IMR-90 (cell line): ENCODE data around the gene EHBP1L1. TPM values are rescaled to one million over a fixed set of nuclear protein-coding genes. Genes with fewer than 3 reads are reported as not detected.

ENCODE experiments used
- ATAC-seq: fragments of 200-7000 bp; cut with Tn5 transposase; 2 replicates; pipeline ENCODE4 v1.9.1; 2020; ENCODE audit warnings: low read depth, mild to moderate bottlenecking, moderate library complexity
- BruUV-seq: library from RNA; stranded (reverse); fragments of 400-500 nt; replicated peaks from 2 replicates; lab custom pipeline; 2021; lab: Mats Ljungman, UMichigan
- CTCF ChIA-PET: fragments of 300-600 bp; formaldehyde crosslinking; extraction: SDS; loops from one replicate; lab custom pipeline; 2021; ENCODE audit warnings: antibody characterized with exemption; lab: Yijun Ruan, JAX
- POLR2A ChIA-PET: fragments of 300-600 bp; sonication (Branson Sonifier 250); formaldehyde crosslinking; loops from one replicate; lab custom pipeline; 2022; ENCODE audit warnings: antibody characterized with exemption; ENCODE audit not compliant: unreplicated experiment; lab: Charles Lee
- DNase-seq: peaks from one replicate; pipeline ENCODE4 v3.0.0; 2013
- H2AFZ ChIP-seq: replicated peaks from 2 replicates; pipeline ENCODE3; 2013; ENCODE audit warnings: low read length, mild to moderate bottlenecking; ENCODE audit not compliant: poor library complexity
- H2AK5ac ChIP-seq: 2 replicates; pipeline ENCODE4 v1.6.1; 2013; ENCODE audit warnings: low read depth, low read length, inconsistent platforms
- H2AK9ac ChIP-seq: replicated peaks from 2 replicates; pipeline ENCODE3; 2013; ENCODE audit warnings: mild to moderate bottlenecking, low read depth, low read length, moderate library complexity; ENCODE audit not compliant: poor library complexity
- H2BK120ac ChIP-seq: 2 replicates; pipeline ENCODE4 v1.6.1; 2013; ENCODE audit warnings: low read depth, low read length, inconsistent platforms
- H2BK15ac ChIP-seq: 3 replicates; pipeline ENCODE4 v1.6.1; 2013; ENCODE audit warnings: low read depth, low read length, inconsistent platforms
- H2BK20ac ChIP-seq: 2 replicates; pipeline ENCODE4 v1.6.1; 2013; ENCODE audit warnings: low read depth, mild to moderate bottlenecking, inconsistent platforms, low read length, moderate library complexity
- H2BK5ac ChIP-seq: 2 replicates; pipeline ENCODE4 v1.6.1; 2013; ENCODE audit warnings: mild to moderate bottlenecking, low read depth, low read length, inconsistent platforms; ENCODE audit not compliant: poor library complexity, severe bottlenecking
- H3K14ac ChIP-seq: replicated peaks from 2 replicates; pipeline ENCODE4 v1.6.1; 2013; ENCODE audit warnings: low read depth, low read length, inconsistent platforms
- H3K18ac ChIP-seq: 2 replicates; pipeline ENCODE4 v1.6.1; 2013; ENCODE audit warnings: low read depth, low read length, control low read depth
- H3K23ac ChIP-seq: 2 replicates; pipeline ENCODE4 v1.6.1; 2013; ENCODE audit warnings: low read depth, low read length, inconsistent platforms
- H3K27ac ChIP-seq: 2 replicates; pipeline ENCODE4 v1.5.1; 2013; ENCODE audit warnings: mild to moderate bottlenecking, control low read depth, low read length; ENCODE audit not compliant: insufficient read depth
- H3K27me3 ChIP-seq: 2 replicates; pipeline ENCODE4 v1.6.1; 2013; ENCODE audit warnings: low read length; ENCODE audit not compliant: control insufficient read depth, insufficient read depth
- H3K36me3 ChIP-seq: 2 replicates; pipeline ENCODE4 v1.6.1; 2013; ENCODE audit warnings: low read length, mixed read lengths; ENCODE audit not compliant: control insufficient read depth, insufficient read depth
- H3K4ac ChIP-seq: 2 replicates; pipeline ENCODE4 v1.6.1; 2013; ENCODE audit warnings: low read depth, low read length, inconsistent platforms
- H3K4me1 ChIP-seq: 2 replicates; pipeline ENCODE4 v1.6.1; 2013; ENCODE audit warnings: low read length, mixed read lengths; ENCODE audit not compliant: control insufficient read depth, insufficient read depth
- H3K4me2 ChIP-seq: 2 replicates; pipeline ENCODE4 v1.6.1; 2013; ENCODE audit warnings: low read depth, mild to moderate bottlenecking, control low read depth, low read length, moderate library complexity
- H3K4me3 ChIP-seq: 2 replicates; pipeline ENCODE4 v1.5.1; 2013; ENCODE audit warnings: low read depth, mild to moderate bottlenecking, control low read depth, low read length, moderate library complexity; ENCODE audit not compliant: insufficient read depth
- H3K56ac ChIP-seq: 2 replicates; pipeline ENCODE4 v1.6.1; 2013; ENCODE audit warnings: low read length, inconsistent platforms; ENCODE audit not compliant: insufficient read depth; ENCODE audit errors: extremely low read depth
- H3K79me1 ChIP-seq, 2 experiments: 2 replicates each; pipeline ENCODE4 v1.6.1; 2013; ENCODE audit warnings: low read length in 2 of 2, inconsistent platforms in 1 of 2, low read depth in 1 of 2
- H3K9ac ChIP-seq: 2 replicates; pipeline ENCODE4 v1.6.1; 2013; ENCODE audit warnings: low read depth, low read length, control low read depth
- H3K9me1 ChIP-seq: 2 replicates; pipeline ENCODE4 v1.6.1; 2013; ENCODE audit warnings: low read length, inconsistent platforms; ENCODE audit not compliant: insufficient read depth
- H3K9me3 ChIP-seq: 2 replicates; pipeline ENCODE4 v1.6.1; 2013; ENCODE audit warnings: low read length; ENCODE audit not compliant: control insufficient read depth, insufficient read depth
- H4K20me1 ChIP-seq: 2 replicates; pipeline ENCODE4 v1.6.1; 2013; ENCODE audit warnings: low read length, inconsistent platforms; ENCODE audit not compliant: insufficient read depth
- H4K5ac ChIP-seq: 2 replicates; pipeline ENCODE4 v1.6.1; 2013; ENCODE audit warnings: mild to moderate bottlenecking, low read depth, low read length, control low read depth
- H4K8ac ChIP-seq, 2 experiments: 2 replicates each; pipeline ENCODE4 v1.6.1; 2013; ENCODE audit warnings: low read depth in 2 of 2, low read length in 2 of 2, control low read depth in 1 of 2, inconsistent platforms in 1 of 2
- H4K91ac ChIP-seq: 2 replicates; pipeline ENCODE4 v1.6.1; 2013; ENCODE audit warnings: low read depth, low read length, inconsistent platforms; ENCODE audit not compliant: insufficient read depth
- BHLHE40 ChIP-seq: fragments of 150-350 bp; IDR thresholded peaks from 2 replicates; pipeline ENCODE4 v1.6.1; 2016; ENCODE audit warnings: mild to moderate bottlenecking, low read depth, low read length
- CEBPB ChIP-seq: IDR thresholded peaks from 2 replicates; pipeline ENCODE4 v1.6.1; 2012; ENCODE audit warnings: low read depth, low read length, improper control_type of control experiment
- CHD1 ChIP-seq: IDR thresholded peaks from 2 replicates; pipeline ENCODE4 v1.6.1; 2012; ENCODE audit warnings: low read depth, low read length, improper control_type of control experiment
- FOS ChIP-seq: fragments of 150-350 bp; IDR thresholded peaks from 2 replicates; pipeline ENCODE4 v1.6.1; 2016; ENCODE audit warnings: low read depth, low read length
- MAFK ChIP-seq: IDR thresholded peaks from 2 replicates; pipeline ENCODE4 v1.6.1; 2012; ENCODE audit warnings: low read depth, low read length, improper control_type of control experiment
- MAZ ChIP-seq: IDR thresholded peaks from 2 replicates; pipeline ENCODE4 v1.6.1; 2012; ENCODE audit warnings: low read depth, mild to moderate bottlenecking, low read length, improper control_type of control experiment, moderate library complexity, borderline replicate concordance
- NFE2L2 ChIP-seq: fragments of 150-350 bp; IDR thresholded peaks from 2 replicates; pipeline ENCODE4 v1.6.1; 2016; ENCODE audit warnings: low read depth, mild to moderate bottlenecking, low read length
- POLR2A ChIP-seq: IDR thresholded peaks from 2 replicates; pipeline ENCODE4 v1.6.1; 2012; ENCODE audit warnings: mild to moderate bottlenecking, low read depth, low read length
- RAD21 ChIP-seq: IDR thresholded peaks from 2 replicates; pipeline ENCODE4 v1.6.1; 2012; ENCODE audit warnings: low read length, improper control_type of control experiment
- RCOR1 ChIP-seq: IDR thresholded peaks from 2 replicates; pipeline ENCODE4 v1.6.1; 2012; ENCODE audit warnings: mild to moderate bottlenecking, low read length, improper control_type of control experiment; ENCODE audit not compliant: insufficient replicate concordance
- RFX5 ChIP-seq: IDR thresholded peaks from 2 replicates; pipeline ENCODE4 v1.8.0; 2012; ENCODE audit warnings: low read depth, mild to moderate bottlenecking, low read length, moderate library complexity
- SMC3 ChIP-seq: fragments of 150-350 bp; IDR thresholded peaks from 2 replicates; pipeline ENCODE4 v1.6.1; 2016; ENCODE audit warnings: low read depth, mild to moderate bottlenecking, antibody characterized with exemption, low read length, moderate library complexity
- WGBS, 2 experiments: methylation state at CpG; one replicate each; pipeline versions ENCODE4 v1.1.5 to v1.1.7; 2013; ENCODE audit warnings: missing lambda C conversion rate in 2 of 2; ENCODE audit not compliant: insufficient read length in 1 of 2; ENCODE audit errors: extremely low coverage in 2 of 2; 5-methylcytosine and 5-hydroxymethylcytosine counted together
- dilution Hi-C: fragments of 300-500 bp; cut with HindIII; formaldehyde crosslinking; loops from one replicate; pipeline ENCODE4 v1.14.3; 2018; ENCODE audit warnings: low sequenced_read_pairs; ENCODE audit not compliant: unreplicated experiment
- in situ Hi-C: fragments of 300-500 bp; cut with MboI; formaldehyde crosslinking; loops from 3 replicates; pipeline ENCODE4 v1.14.3; 2019; ENCODE audit warnings: low sequenced_read_pairs, inconsistent platforms, mixed read lengths
- intact Hi-C: fragments of 100-400 bp; cut with micrococcal nuclease; formaldehyde crosslinking; loops from 2 replicates; pipeline ENCODE4 v1.10.0; 2022
- polyA plus RNA-seq, 3 experiments: library from polyadenylated mRNA; depleted of rRNA; stranded (reverse); fragments of >200 nt; gene quantifications; 2 replicates each; pipeline ENCODE4 v1.2.3, GENCODE V29; 2012; ENCODE audit warnings: low replicate concordance in 1 of 3
- total RNA-seq: library from RNA; depleted of rRNA; stranded (reverse); fragments of >200 nt; gene quantifications from 2 replicates; pipeline ENCODE4 v1.2.3, GENCODE V29; 2012
- TF ChIP-seq, protein P1 (sequence below): fragments of 150-350 bp; IDR thresholded peaks from 2 replicates; pipeline ENCODE4 v1.6.1; 2017; ENCODE audit warnings: mild to moderate bottlenecking, antibody characterized with exemption, low read length, low read depth
- TF ChIP-seq, protein P2 (sequence below): fragments of 150-350 bp; IDR thresholded peaks from 2 replicates; pipeline ENCODE4 v1.6.1; 2016; ENCODE audit warnings: low read depth, mild to moderate bottlenecking, low read length, moderate library complexity, borderline replicate concordance
- TF ChIP-seq, protein P3 (sequence below): conservative IDR thresholded peaks from 2 replicates; pipeline ENCODE4 v1.5.1; 2012; ENCODE audit warnings: mild to moderate bottlenecking, low read depth, low read length, improper control_type of control experiment

The EHBP1L1 gene
- total and polyA plus RNA-seq, 2 of the 4 experiments (the other 2 are of a cell fraction) = 10.0 to 27.4 TPM

DNA sequence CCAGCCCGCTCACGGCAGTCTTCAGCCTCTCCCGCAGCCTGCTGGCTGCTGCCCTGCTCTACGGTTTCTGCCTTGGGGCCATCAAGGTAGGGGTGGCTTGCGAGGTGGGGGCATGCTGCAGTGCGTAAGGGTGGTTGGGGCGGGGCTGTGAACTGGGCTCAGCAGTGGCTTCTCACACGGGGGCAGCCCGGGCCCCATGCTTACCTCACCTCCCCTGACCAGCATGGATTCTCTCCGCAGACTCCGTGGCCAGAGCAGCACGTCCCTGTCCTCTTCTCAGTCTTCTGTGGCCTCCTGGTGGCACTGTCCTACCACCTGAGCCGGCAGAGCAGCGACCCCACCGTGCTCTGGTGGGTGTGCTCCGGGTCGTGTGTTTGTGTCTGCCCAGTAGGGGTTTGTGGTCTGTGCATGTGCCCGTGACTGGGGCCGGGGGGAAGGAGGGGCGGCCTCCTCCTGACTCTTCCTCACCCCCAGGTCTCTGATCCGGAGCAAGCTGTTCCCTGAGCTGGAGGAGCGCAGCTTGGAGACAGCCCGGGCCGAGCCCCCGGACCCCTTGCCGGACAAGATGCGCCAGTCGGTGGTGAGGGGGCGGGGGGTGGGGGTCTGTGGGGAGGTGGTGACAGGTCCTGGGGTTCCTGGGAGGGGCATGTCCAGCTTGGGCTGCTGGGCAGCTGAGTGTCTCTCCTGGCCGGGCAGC, 49.2 kb downstream of the EHBP1L1 start:
- H3K27ac ChIP-seq = no peak overlapping the region
- no peaks in the 10 kb centered on the region for H3K27me3 ChIP-seq
- H2BK5ac ChIP-seq = no peak overlapping the region
- no peak overlapping the region for H4K5ac ChIP-seq
- TF ChIP-seq RCOR1 = no peak
- TF ChIP-seq, protein P1, sequence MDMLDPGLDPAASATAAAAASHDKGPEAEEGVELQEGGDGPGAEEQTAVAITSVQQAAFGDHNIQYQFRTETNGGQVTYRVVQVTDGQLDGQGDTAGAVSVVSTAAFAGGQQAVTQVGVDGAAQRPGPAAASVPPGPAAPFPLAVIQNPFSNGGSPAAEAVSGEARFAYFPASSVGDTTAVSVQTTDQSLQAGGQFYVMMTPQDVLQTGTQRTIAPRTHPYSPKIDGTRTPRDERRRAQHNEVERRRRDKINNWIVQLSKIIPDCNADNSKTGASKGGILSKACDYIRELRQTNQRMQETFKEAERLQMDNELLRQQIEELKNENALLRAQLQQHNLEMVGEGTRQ = no peak
- TF ChIP-seq POLR2A = no peak
- TF ChIP-seq, protein P2, sequence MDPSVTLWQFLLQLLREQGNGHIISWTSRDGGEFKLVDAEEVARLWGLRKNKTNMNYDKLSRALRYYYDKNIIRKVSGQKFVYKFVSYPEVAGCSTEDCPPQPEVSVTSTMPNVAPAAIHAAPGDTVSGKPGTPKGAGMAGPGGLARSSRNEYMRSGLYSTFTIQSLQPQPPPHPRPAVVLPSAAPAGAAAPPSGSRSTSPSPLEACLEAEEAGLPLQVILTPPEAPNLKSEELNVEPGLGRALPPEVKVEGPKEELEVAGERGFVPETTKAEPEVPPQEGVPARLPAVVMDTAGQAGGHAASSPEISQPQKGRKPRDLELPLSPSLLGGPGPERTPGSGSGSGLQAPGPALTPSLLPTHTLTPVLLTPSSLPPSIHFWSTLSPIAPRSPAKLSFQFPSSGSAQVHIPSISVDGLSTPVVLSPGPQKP = no peak
- TF ChIP-seq CEBPB = no peak
- TF ChIP-seq SMC3 = no peak
- TF ChIP-seq RAD21 = no peak
- no peak for TF ChIP-seq CHD1
- no peak for TF ChIP-seq NFE2L2
- no peak for TF ChIP-seq BHLHE40
- no peak for TF ChIP-seq MAFK
- TF ChIP-seq RFX5 = no peak
- TF ChIP-seq, protein P3, sequence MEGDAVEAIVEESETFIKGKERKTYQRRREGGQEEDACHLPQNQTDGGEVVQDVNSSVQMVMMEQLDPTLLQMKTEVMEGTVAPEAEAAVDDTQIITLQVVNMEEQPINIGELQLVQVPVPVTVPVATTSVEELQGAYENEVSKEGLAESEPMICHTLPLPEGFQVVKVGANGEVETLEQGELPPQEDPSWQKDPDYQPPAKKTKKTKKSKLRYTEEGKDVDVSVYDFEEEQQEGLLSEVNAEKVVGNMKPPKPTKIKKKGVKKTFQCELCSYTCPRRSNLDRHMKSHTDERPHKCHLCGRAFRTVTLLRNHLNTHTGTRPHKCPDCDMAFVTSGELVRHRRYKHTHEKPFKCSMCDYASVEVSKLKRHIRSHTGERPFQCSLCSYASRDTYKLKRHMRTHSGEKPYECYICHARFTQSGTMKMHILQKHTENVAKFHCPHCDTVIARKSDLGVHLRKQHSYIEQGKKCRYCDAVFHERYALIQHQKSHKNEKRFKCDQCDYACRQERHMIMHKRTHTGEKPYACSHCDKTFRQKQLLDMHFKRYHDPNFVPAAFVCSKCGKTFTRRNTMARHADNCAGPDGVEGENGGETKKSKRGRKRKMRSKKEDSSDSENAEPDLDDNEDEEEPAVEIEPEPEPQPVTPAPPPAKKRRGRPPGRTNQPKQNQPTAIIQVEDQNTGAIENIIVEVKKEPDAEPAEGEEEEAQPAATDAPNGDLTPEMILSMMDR = no peak
- TF ChIP-seq FOS = no peak
- TF ChIP-seq MAZ = no peak
- intact Hi-C loops (no loop called here), in situ Hi-C loops (no loop called here), dilution Hi-C loops (no loop called here)
- DNase-seq (no peak), ATAC-seq (no peak)
- H3K4me1 ChIP-seq = no peaks in the 10 kb centered on the region
- H3K9me3 ChIP-seq = no peaks in the 10 kb centered on the region
- WGBS, 2 experiments = 64% methylated on average over 4 of the region's 30 CpGs; no CpG with 5 or more reads in 1 of the 2 experiments
- no peak overlapping the region for H3K56ac ChIP-seq
- H2AFZ ChIP-seq = no peak overlapping the region
- no peak overlapping the region for H2BK120ac ChIP-seq
- H4K8ac ChIP-seq = no peak overlapping the region
- H4K20me1 ChIP-seq = peaks cover under 1% of the 10 kb centered on the region
- no peak overlapping the region for H2BK15ac ChIP-seq
- POLR2A ChIA-PET = interaction anchor here (0.6 kb wide), 1 partner anchor 286 kb away, joined by 3 read pairs; no protein-coding TSS in a partner anchor
- peaks cover 89% of the 10 kb centered on the region for H3K36me3 ChIP-seq
- H2AK9ac ChIP-seq = no peak overlapping the region
- no peaks in the 10 kb centered on the region for H3K9me1 ChIP-seq
- H3K23ac ChIP-seq = no peak overlapping the region
- H3K18ac ChIP-seq = no peak overlapping the region
- BruUV-seq = no TSS peak
- CTCF ChIA-PET = interaction anchor here (1.7 kb wide), 1 partner anchor 13 kb away, joined by 5 read pairs; the partner anchor contains the start of gene SIPA1
- H3K79me1 ChIP-seq = peaks cover 14 to 17% of the 10 kb centered on the region in 2 experiments; a peak in 3 of 4 replicates
- H3K14ac ChIP-seq = no peak overlapping the region
- H3K4me3 ChIP-seq = no peak overlapping the region
- no peak overlapping the region for H3K9ac ChIP-seq
- H2BK20ac ChIP-seq = no peak overlapping the region
- no peak overlapping the region for H4K91ac ChIP-seq
- no peak overlapping the region for H3K4me2 ChIP-seq
- no peak overlapping the region for H3K4ac ChIP-seq
- no peak overlapping the region for H2AK5ac ChIP-seq
